HEK293T (cell line): ENCODE measurements around the gene POLR3F.

ENCODE experiments used
- BHLHE40 ChIP-seq: fragments of 450-650 bp; IDR thresholded peaks from 2 replicates; pipeline ENCODE4 v1.6.1; 2016; ENCODE audit warnings: mild to moderate bottlenecking, moderate library complexity, borderline replicate concordance
- FOXK2 ChIP-seq: fragments of 450-650 bp; IDR thresholded peaks from 2 replicates; pipeline ENCODE4 v1.6.1; 2016; ENCODE audit warnings: mild to moderate bottlenecking
- FOXM1 ChIP-seq: fragments of 450-650 bp; IDR thresholded peaks from 2 replicates; pipeline ENCODE4 v1.6.1; 2017; ENCODE audit warnings: mild to moderate bottlenecking, borderline replicate concordance
- HDGF ChIP-seq: fragments of 450-650 bp; IDR thresholded peaks from 2 replicates; pipeline ENCODE4 v1.6.1; 2017; ENCODE audit warnings: antibody characterized with exemption, borderline replicate concordance
- NFRKB ChIP-seq: fragments of 450-650 bp; IDR thresholded peaks from 2 replicates; pipeline ENCODE4 v1.6.1; 2016; ENCODE audit warnings: mild to moderate bottlenecking, moderate library complexity
- PKNOX1 ChIP-seq: fragments of 450-650 bp; IDR thresholded peaks from 2 replicates; pipeline ENCODE4 v1.6.1; 2016
- SP1 ChIP-seq: fragments of 450-650 bp; IDR thresholded peaks from 2 replicates; pipeline ENCODE4 v1.6.1; 2017
- TARDBP ChIP-seq: fragments of 450-650 bp; IDR thresholded peaks from 2 replicates; pipeline ENCODE4 v1.6.1; 2016

- TF ChIP-seq FOXM1 (no peak), BHLHE40 (no peak), PKNOX1 (no peak), TARDBP (no peak), SP1 (no peak), HDGF (no peak), NFRKB (no peak), FOXK2 (no peak)
Observed at GRCh38 chr20:18465536-18466200, 1.5 kb upstream of the POLR3F start.
